CD14-positive monocyte (primary cell): Measurements from ENCODE around the gene CDH11. TPM values are rescaled to one million over a fixed set of nuclear protein-coding genes. Genes with fewer than 3 reads are reported as not detected.

ENCODE experiments used
- DNase-seq, 3 donors: peaks; one replicate each; pipeline ENCODE4 v3.0.0-alpha.2; 2011 to 2022
- H2AFZ ChIP-seq: 2 replicates; pipeline ENCODE4 v1.6.0; 2012; ENCODE audit warnings: mild to moderate bottlenecking, low read depth, low read length, inconsistent platforms; ENCODE audit not compliant: insufficient read depth, poor library complexity, severe bottlenecking
- H3K27ac ChIP-seq, 2 donors: 1 replicate in 1 of 2; 2 replicates in 1 of 2; pipeline ENCODE4 v1.5.1; 2012 to 2013; ENCODE audit warnings: low read length in 2 of 2, control low read depth in 1 of 2, inconsistent platforms in 1 of 2, low read depth in 1 of 2, mild to moderate bottlenecking in 1 of 2
- H3K27me3 ChIP-seq, 2 donors: one replicate each; pipeline versions ENCODE4 v1.6.0 to v1.6.1; 2011 to 2013; ENCODE audit warnings: low read length in 2 of 2; ENCODE audit not compliant: control insufficient read depth in 2 of 2, insufficient read depth in 2 of 2
- H3K36me3 ChIP-seq, 2 donors: replicated peaks in 1 of 2; 1 replicate in 1 of 2; 2 replicates in 1 of 2; pipeline versions ENCODE4 v1.5.1 to v1.6.1; 2012 to 2013; ENCODE audit warnings: low read length in 2 of 2, control low read depth in 1 of 2, inconsistent platforms in 1 of 2, mild to moderate bottlenecking in 1 of 2; ENCODE audit not compliant: insufficient read depth in 2 of 2, control insufficient read depth in 1 of 2
- H3K4me1 ChIP-seq, 2 donors: 1 replicate in 1 of 2; 2 replicates in 1 of 2; pipeline versions ENCODE4 v1.5.1 to v1.6.1; 2012 to 2013; ENCODE audit warnings: low read length in 2 of 2, control low read depth in 1 of 2, inconsistent platforms in 1 of 2, mild to moderate bottlenecking in 1 of 2, moderate library complexity in 1 of 2; ENCODE audit not compliant: insufficient read depth in 2 of 2, control insufficient read depth in 1 of 2
- H3K4me2 ChIP-seq: replicated peaks from 2 replicates; pipeline ENCODE3; 2012; ENCODE audit warnings: low read length, moderate library complexity, mild to moderate bottlenecking; ENCODE audit not compliant: poor library complexity, severe bottlenecking; ENCODE audit errors: extremely low read depth
- H3K4me3 ChIP-seq, 3 experiments: fragments of 200-600 bp in 1 of 3; sonication (generic) in 1 of 3; replicated peaks in 1 of 3; 1 replicate in 2 of 3; 2 replicates in 1 of 3; pipeline ENCODE4 v1.5.1; 2011 to 2013; ENCODE audit warnings: low read length in 3 of 3, mild to moderate bottlenecking in 3 of 3, control low read depth in 2 of 3, low read depth in 2 of 3, inconsistent platforms in 1 of 3, moderate library complexity in 1 of 3
- H3K79me2 ChIP-seq: 2 replicates; pipeline ENCODE4 v1.6.0; 2012; ENCODE audit warnings: mild to moderate bottlenecking, control low read depth, inconsistent platforms, low read length, moderate library complexity; ENCODE audit not compliant: insufficient read depth
- H3K9ac ChIP-seq: 2 replicates; pipeline ENCODE4 v1.6.0; 2017; ENCODE audit warnings: low read length, mild to moderate bottlenecking; ENCODE audit not compliant: insufficient read depth, poor library complexity, severe bottlenecking
- H3K9me3 ChIP-seq, 2 donors: replicated peaks in 1 of 2; 1 replicate in 1 of 2; 2 replicates in 1 of 2; pipeline versions ENCODE4 v1.5.1 to v1.6.1; 2012 to 2013; ENCODE audit warnings: low read length in 2 of 2, control low read depth in 1 of 2; ENCODE audit not compliant: control insufficient read depth in 1 of 2, insufficient read depth in 1 of 2
- H4K20me1 ChIP-seq: 2 replicates; pipeline ENCODE4 v1.6.0; 2012; ENCODE audit warnings: mild to moderate bottlenecking, low read length, control low read depth, moderate library complexity; ENCODE audit not compliant: insufficient read depth
- H3K27ac Mint-ChIP-seq, 7 donors: one replicate each; pipeline ENCODE4 v1.8.0; 2020; ENCODE audit warnings: mild to moderate bottlenecking in 7 of 7, mixed read lengths in 7 of 7, moderate library complexity in 6 of 7, inconsistent platforms in 2 of 7
- H3K27me3 Mint-ChIP-seq, 3 donors: one replicate each; pipeline ENCODE4 v1.8.0; 2021 to 2022; ENCODE audit warnings: low read depth in 3 of 3, mild to moderate bottlenecking in 3 of 3, mixed read lengths in 3 of 3, moderate library complexity in 3 of 3, inconsistent platforms in 1 of 3
- H3K36me3 Mint-ChIP-seq, 2 donors: one replicate each; pipeline ENCODE4 v1.8.0; 2020; ENCODE audit warnings: mixed read lengths in 2 of 2, inconsistent platforms in 1 of 2, mild to moderate bottlenecking in 1 of 2
- H3K4me1 Mint-ChIP-seq: one replicate; pipeline ENCODE4 v1.8.0; 2020; ENCODE audit warnings: mild to moderate bottlenecking, mixed read lengths
- H3K4me3 Mint-ChIP-seq, 2 donors: one replicate each; pipeline ENCODE4 v1.8.0; 2020; ENCODE audit warnings: mild to moderate bottlenecking in 2 of 2, mixed read lengths in 2 of 2, moderate library complexity in 1 of 2
- H3K9me3 Mint-ChIP-seq, 7 donors: one replicate each; pipeline ENCODE4 v1.8.0; 2020 to 2022; ENCODE audit warnings: mixed read lengths in 7 of 7, mild to moderate bottlenecking in 6 of 7, moderate library complexity in 6 of 7, inconsistent platforms in 2 of 7
- WGBS: methylation state at CpG from one replicate; pipeline ENCODE4 v1.1.5; 2013; ENCODE audit warnings: missing lambda C conversion rate; ENCODE audit not compliant: insufficient coverage; 5-methylcytosine and 5-hydroxymethylcytosine counted together
- intact Hi-C, 2 donors: fragments of 100-400 bp; cut with micrococcal nuclease; formaldehyde crosslinking; loops; one replicate each; pipeline versions ENCODE4 v1.15.0 to v1.15.1; 2023
- polyA plus RNA-seq, 3 donors: library from polyadenylated mRNA; depleted of rRNA in 1 of 3; unstranded in 2 of 3; stranded (reverse) in 1 of 3; fragments of 300-500 nt in 2 of 3; fragments of >200 nt in 1 of 3; fragmentation: Illumina TruSeq in 2 of 3; gene quantifications; 1 replicate in 2 of 3; 2 replicates in 1 of 3; pipeline ENCODE4 v1.2.3, GENCODE V29; 2012 to 2021
- TF ChIP-seq, protein P1 (sequence below): fragments of 200-600 bp; IDR thresholded peaks from one replicate; pipeline ENCODE4 v1.8.0; 2022; ENCODE audit warnings: antibody characterized with exemption, mild to moderate bottlenecking

The CDH11 gene
- polyA plus RNA-seq, 3 donors = not detected

GRCh38 chr16:65075877-65076276 lies 46.0 kb downstream of the CDH11 start:
- no peaks in the 10 kb centered on the region for H3K4me1 Mint-ChIP-seq
- H3K79me2 ChIP-seq = no peaks in the 10 kb centered on the region

GRCh38 chr16:65071433-65072311 lies 50.2 kb downstream of the CDH11 start:
- no peaks in the 10 kb centered on the region for H4K20me1 ChIP-seq
- H3K4me1 Mint-ChIP-seq = no peaks in the 10 kb centered on the region
- no peaks in the 10 kb centered on the region for H3K27me3 ChIP-seq
- no peak overlapping the region for H2AFZ ChIP-seq
- no peak overlapping the region for H3K9ac ChIP-seq
- DNase-seq = no peak
- H3K4me3 Mint-ChIP-seq = no peak overlapping the region
- no peak overlapping the region for H3K27ac ChIP-seq
- TF ChIP-seq, protein P1, sequence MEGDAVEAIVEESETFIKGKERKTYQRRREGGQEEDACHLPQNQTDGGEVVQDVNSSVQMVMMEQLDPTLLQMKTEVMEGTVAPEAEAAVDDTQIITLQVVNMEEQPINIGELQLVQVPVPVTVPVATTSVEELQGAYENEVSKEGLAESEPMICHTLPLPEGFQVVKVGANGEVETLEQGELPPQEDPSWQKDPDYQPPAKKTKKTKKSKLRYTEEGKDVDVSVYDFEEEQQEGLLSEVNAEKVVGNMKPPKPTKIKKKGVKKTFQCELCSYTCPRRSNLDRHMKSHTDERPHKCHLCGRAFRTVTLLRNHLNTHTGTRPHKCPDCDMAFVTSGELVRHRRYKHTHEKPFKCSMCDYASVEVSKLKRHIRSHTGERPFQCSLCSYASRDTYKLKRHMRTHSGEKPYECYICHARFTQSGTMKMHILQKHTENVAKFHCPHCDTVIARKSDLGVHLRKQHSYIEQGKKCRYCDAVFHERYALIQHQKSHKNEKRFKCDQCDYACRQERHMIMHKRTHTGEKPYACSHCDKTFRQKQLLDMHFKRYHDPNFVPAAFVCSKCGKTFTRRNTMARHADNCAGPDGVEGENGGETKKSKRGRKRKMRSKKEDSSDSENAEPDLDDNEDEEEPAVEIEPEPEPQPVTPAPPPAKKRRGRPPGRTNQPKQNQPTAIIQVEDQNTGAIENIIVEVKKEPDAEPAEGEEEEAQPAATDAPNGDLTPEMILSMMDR = no peak
- H3K79me2 ChIP-seq = no peaks in the 10 kb centered on the region
- no peak overlapping the region for H3K4me3 ChIP-seq
- 92% methylated on average over 20 of the region's 24 CpGs for WGBS
- H3K9me3 Mint-ChIP-seq = no peaks in the 10 kb centered on the region
- intact Hi-C loops = no loop called here
- H3K4me2 ChIP-seq = no peak overlapping the region
- H3K4me1 ChIP-seq = no peaks in the 10 kb centered on the region
- H3K9me3 ChIP-seq = no peaks in the 10 kb centered on the region
- H3K27ac Mint-ChIP-seq = peak overlapping the region in 1 of 7 donors; percentile 45
- H3K27me3 Mint-ChIP-seq = no peaks in the 10 kb centered on the region
- no peaks in the 10 kb centered on the region for H3K36me3 Mint-ChIP-seq
- no peaks in the 10 kb centered on the region for H3K36me3 ChIP-seq

More at GRCh38 chr16:65075877-65076276, 46.0 kb downstream of the CDH11 start:
- no peaks in the 10 kb centered on the region for H4K20me1 ChIP-seq
- intact Hi-C loops = no loop called here
- no peaks in the 10 kb centered on the region for H3K4me1 ChIP-seq
- H3K36me3 ChIP-seq = no peaks in the 10 kb centered on the region
- Mint-ChIP-seq H3K27ac (no peak overlapping the region), H3K9me3 (no peaks in the 10 kb centered on the region), H3K27me3 (no peaks in the 10 kb centered on the region), H3K36me3 (no peaks in the 10 kb centered on the region), H3K4me3 (no peak overlapping the region)
- no peaks in the 10 kb centered on the region for H3K9me3 ChIP-seq
- TF ChIP-seq, protein P1 = no peak
- DNase-seq = no peak
- H3K27ac ChIP-seq = no peak overlapping the region
- H3K9ac ChIP-seq = no peak overlapping the region
- H2AFZ ChIP-seq = no peak overlapping the region
- no peak overlapping the region for H3K4me3 ChIP-seq
- 60% methylated on average over 1 of the region's 2 CpGs for WGBS
- H3K27me3 ChIP-seq = no peaks in the 10 kb centered on the region
- H3K4me2 ChIP-seq = no peak overlapping the region
